Activated CD4-positive, alpha-beta T cell treated with anti-CD3 and anti-CD28 coated beads, Interleukin-2, amount 50 U/mL, for 4 hours (primary cell): ENCODE measurements around the gene RHOXF1.
"Not testable (repeated sequence)": the region's sequence is repeated elsewhere in the genome, so short reads cannot be mapped to it uniquely, and the experiment has no call there.

Experiments used
- DNase-seq, 2 experiments: peaks; one replicate each; pipeline ENCODE4 v3.0.0-alpha.2; 2020

The RHOXF1 gene

DNA sequence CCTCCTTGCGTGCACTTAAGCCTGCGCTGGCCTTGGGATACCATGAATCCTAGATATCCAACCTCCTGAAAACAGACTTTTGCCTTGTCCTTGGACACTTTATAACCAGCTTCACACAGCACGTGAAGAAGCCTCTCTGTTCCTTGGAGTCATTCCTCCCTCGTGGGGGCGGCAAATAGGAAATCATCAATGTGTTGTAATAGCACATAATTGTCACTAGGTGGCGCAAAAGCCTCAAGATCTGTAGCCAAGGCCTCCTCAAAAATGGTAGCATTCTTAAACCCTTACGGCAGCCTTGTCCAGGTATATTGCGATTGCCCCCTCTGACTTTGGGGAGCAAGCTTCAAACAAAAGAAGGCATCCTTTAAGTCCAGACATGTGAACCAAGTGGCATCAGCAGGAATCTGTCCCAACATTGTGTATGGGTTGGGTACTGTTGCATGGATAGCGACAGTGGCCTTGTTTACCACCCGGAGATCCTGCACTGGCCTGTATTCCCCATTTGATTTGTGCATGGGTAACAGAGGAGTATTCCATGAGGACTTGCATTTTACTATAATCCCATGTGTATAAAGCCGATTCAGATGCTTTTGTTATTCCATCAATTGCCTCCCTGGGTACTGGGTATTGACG, 30.0 kb downstream of the RHOXF1 start:
- not testable (repeated sequence) for DNase-seq

DNA sequence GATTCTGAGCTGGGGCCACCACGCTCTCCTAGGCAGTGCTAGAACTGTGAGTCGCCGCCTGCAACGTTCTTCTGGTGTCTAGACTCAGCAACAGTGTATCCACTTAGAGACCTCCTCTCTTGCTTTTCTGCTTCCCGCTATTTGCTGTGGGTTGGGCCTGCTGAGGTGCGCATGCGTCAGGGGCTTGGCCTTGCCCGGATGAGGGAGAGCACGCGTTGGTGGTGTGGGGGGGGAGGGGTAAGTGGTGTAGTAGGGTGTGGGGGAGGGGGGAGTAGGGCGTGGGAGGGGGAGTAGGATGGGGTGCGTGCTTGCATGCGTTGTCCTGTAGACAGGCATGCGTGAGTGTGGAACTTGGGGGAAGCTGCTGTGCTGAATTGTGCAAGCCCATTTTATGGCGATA, 38.1 kb downstream of the RHOXF1 start, which contains the start of gene RHOXF2B:
RHOXF2B (minus strand) TSS at position 101 of the 400 bp plus-strand sequence. CDS start 138 bp downstream, outside the sequence.
- not testable (repeated sequence) for DNase-seq

DNA sequence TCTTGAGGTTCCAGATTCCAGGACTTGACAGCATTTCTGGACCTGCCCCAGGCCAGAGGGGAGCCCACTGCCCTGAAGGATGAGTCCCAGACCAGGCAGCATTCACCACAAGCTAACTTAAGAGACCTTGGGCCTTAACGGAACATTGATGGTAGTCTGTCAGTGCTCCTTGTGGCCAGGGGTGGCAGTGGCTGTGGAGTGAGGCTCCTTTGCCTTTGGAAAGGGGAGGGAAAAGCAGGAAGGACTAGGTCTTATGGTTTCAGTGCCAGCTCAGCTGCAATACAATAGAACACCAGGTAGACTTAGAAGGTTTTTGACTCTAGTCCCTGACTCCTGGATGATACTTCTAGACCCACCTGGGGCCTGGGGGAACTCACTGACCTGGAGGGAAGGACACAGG, 49.5 kb downstream of the RHOXF1 start:
- DNase-seq: not testable (repeated sequence)
